Measurements from ENCODE around the gene PSD4.

Gene PSD4

DNA sequence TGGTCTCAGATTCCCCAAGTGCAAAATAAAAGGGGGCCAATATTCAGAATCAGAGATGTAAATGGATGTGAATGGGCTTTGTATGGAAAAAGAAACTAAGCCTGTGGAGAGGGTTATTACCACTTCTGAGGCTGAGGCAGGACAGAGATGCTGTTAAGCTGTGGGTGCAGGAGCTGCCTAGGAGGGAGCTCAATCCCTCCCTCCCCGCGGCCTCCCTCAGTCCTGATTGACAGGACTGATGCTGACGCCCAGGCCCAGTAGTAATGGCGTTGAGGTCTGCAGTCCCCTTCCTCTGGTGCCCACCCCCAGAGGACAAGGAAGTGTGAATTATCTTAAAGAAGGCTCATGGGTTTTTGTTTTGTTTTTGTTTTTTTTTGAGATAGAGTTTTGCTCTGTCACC is 40.4 kb downstream of the PSD4 start:
- H3K4me1 ChIP-seq (ENCODE audit: low read depth, poor library complexity, severe bottlenecking), result no peaks in the 10 kb centered on the region
- H3K27me3 ChIP-seq (ENCODE audit: insufficient read depth, low read depth), result no peaks in the 10 kb centered on the region
- H3K79me2 ChIP-seq (ENCODE audit: insufficient read depth, low read depth), result no peaks in the 10 kb centered on the region
- H3K36me3 ChIP-seq (ENCODE audit: insufficient read depth), result no peaks in the 10 kb centered on the region
- no peak overlapping the region for H3K4me3 ChIP-seq (IDR thresholded peaks at IDR 0.05; ENCODE audit: insufficient read depth, low read depth, low read length)
- no peak overlapping the region for H3K4me2 ChIP-seq
- no peak overlapping the region for H2AFZ ChIP-seq (ENCODE audit: low read depth)
- H3K27ac ChIP-seq, result no peak overlapping the region
- TF ChIP-seq, protein P1, sequence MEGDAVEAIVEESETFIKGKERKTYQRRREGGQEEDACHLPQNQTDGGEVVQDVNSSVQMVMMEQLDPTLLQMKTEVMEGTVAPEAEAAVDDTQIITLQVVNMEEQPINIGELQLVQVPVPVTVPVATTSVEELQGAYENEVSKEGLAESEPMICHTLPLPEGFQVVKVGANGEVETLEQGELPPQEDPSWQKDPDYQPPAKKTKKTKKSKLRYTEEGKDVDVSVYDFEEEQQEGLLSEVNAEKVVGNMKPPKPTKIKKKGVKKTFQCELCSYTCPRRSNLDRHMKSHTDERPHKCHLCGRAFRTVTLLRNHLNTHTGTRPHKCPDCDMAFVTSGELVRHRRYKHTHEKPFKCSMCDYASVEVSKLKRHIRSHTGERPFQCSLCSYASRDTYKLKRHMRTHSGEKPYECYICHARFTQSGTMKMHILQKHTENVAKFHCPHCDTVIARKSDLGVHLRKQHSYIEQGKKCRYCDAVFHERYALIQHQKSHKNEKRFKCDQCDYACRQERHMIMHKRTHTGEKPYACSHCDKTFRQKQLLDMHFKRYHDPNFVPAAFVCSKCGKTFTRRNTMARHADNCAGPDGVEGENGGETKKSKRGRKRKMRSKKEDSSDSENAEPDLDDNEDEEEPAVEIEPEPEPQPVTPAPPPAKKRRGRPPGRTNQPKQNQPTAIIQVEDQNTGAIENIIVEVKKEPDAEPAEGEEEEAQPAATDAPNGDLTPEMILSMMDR (conservative IDR thresholded peaks at IDR 0.05; ENCODE audit: low read depth, low read length), result no peak
- no peak overlapping the region for H3K9ac ChIP-seq
- H4K20me1 ChIP-seq (ENCODE audit: insufficient read depth), result no peaks in the 10 kb centered on the region

DNA sequence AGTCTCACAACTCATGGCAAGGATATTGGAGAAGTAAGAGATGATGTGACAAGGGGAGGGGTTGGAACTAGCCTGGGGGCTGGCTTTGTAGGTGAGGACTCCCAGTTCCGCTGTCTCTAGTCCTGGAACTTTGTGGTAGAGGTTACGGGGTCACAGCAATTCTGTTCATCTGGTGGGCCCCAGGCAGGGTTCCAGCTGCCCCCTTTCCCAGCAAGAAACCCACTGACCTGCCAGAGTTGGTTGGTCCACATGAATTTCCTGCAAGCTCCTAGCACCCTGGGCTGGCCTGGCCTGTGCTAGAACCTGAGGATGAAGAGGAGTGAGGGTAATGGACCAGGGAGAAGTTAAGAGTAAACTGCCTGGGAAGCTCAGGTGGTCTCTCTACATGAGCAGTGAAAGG is 41.3 kb downstream of the PSD4 start:
- H3K36me3 ChIP-seq (ENCODE audit: insufficient read depth), result no peaks in the 10 kb centered on the region
- no peak overlapping the region for H3K4me2 ChIP-seq
- TF ChIP-seq, protein P1 (conservative IDR thresholded peaks at IDR 0.05; ENCODE audit: low read depth, low read length), result no peak
- no peak overlapping the region for H3K27ac ChIP-seq
- H3K27me3 ChIP-seq (ENCODE audit: insufficient read depth, low read depth), result no peaks in the 10 kb centered on the region
- no peak overlapping the region for H2AFZ ChIP-seq (ENCODE audit: low read depth)
- no peak overlapping the region for H3K9ac ChIP-seq
- no peaks in the 10 kb centered on the region for H4K20me1 ChIP-seq (ENCODE audit: insufficient read depth)
- no peak overlapping the region for H3K4me3 ChIP-seq (IDR thresholded peaks at IDR 0.05; ENCODE audit: insufficient read depth, low read depth, low read length)
- H3K4me1 ChIP-seq (ENCODE audit: low read depth, poor library complexity, severe bottlenecking), result no peaks in the 10 kb centered on the region
- H3K79me2 ChIP-seq (ENCODE audit: insufficient read depth, low read depth), result no peaks in the 10 kb centered on the region

DNA sequence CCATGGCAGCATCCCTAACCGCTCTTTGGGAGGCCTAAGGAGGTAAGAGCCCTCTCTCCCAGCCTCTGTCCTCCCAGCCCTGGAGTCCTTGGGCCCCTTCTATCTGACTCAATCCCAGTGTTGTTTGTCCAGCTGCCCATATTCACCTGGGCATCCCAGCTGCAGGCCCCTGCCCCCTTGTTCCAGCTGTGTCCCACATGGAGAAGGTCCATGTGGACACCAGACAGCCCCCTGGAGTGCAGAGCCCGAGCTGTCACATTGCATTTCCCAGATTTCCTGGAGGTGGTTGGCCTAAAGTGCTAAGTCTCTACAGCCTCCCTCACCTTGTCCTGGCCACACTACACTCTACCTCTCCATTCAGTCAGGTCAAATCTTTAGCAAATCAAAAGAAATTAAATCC is 42.5 kb downstream of the PSD4 start:
- Histone ChIP-seq H3K4me3 (IDR thresholded peaks at IDR 0.05; ENCODE audit: insufficient read depth, low read depth, low read length) (no peak overlapping the region), H3K4me2 (no peak overlapping the region), H3K27me3 (ENCODE audit: insufficient read depth, low read depth) (no peaks in the 10 kb centered on the region), H3K27ac (no peak overlapping the region), H3K9ac (no peak overlapping the region), H3K4me1 (ENCODE audit: low read depth, poor library complexity, severe bottlenecking) (no peaks in the 10 kb centered on the region), H4K20me1 (ENCODE audit: insufficient read depth) (no peaks in the 10 kb centered on the region), H3K36me3 (ENCODE audit: insufficient read depth) (no peaks in the 10 kb centered on the region), H3K79me2 (ENCODE audit: insufficient read depth, low read depth) (no peaks in the 10 kb centered on the region), H2AFZ (ENCODE audit: low read depth) (no peak overlapping the region)
- TF ChIP-seq, protein P1 (conservative IDR thresholded peaks at IDR 0.05; ENCODE audit: low read depth, low read length), result no peak

DNA sequence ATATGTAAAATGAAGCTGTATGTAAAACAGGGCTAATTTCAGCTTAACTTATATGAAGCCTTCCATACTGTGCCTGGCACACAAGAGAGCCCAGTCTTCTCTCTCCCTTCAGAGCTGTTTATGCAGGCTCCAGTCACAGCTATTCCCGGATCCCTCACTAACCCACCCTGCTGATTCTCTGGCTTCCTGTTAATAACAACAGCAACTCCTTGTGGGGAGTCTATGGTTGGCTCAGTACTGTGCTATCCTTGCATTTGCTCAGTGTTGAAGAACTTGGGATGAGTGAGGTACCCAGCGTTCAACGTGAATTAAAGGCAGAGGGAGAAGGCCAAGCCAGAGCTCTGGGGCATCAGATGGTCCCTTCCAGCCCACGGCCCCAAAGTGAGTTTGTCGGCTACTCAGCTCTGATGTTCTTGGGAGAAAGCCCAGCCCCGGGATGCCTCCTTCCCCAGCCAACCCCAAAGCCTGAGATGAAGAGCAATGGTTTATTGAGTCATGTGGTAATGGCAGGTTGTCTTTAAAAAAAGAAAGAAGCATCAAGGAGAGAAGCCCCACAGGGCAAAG is 43.2 kb downstream of the PSD4 start:
- TF ChIP-seq, protein P1 (conservative IDR thresholded peaks at IDR 0.05; ENCODE audit: low read depth, low read length), result no peak
- no peak overlapping the region for H3K27ac ChIP-seq

More for the DNA sequence above, 43.2 kb downstream of the PSD4 start:
- no peak overlapping the region for H3K4me3 ChIP-seq (IDR thresholded peaks at IDR 0.05; ENCODE audit: insufficient read depth, low read depth, low read length)
- no peaks in the 10 kb centered on the region for H3K4me1 ChIP-seq (ENCODE audit: low read depth, poor library complexity, severe bottlenecking)
- no peaks in the 10 kb centered on the region for H3K27me3 ChIP-seq (ENCODE audit: insufficient read depth, low read depth)
- no peak overlapping the region for H2AFZ ChIP-seq (ENCODE audit: low read depth)
- H3K79me2 ChIP-seq (ENCODE audit: insufficient read depth, low read depth), result no peaks in the 10 kb centered on the region
- no peak overlapping the region for H3K9ac ChIP-seq
- no peaks in the 10 kb centered on the region for H4K20me1 ChIP-seq (ENCODE audit: insufficient read depth)
- H3K36me3 ChIP-seq (ENCODE audit: insufficient read depth), result no peaks in the 10 kb centered on the region
- H3K4me2 ChIP-seq, result no peak overlapping the region

Measured in KMS-11 (cell line).